Kidney (tissue), 14 donors: ENCODE measurements around the gene OXSR1. TPM values are rescaled to one million over a fixed set of nuclear protein-coding genes. Genes with fewer than 3 reads are reported as not detected.

Source experiments
- DNase-seq, 5 donors: peaks; one replicate each; pipeline ENCODE4 v3.0.0-alpha.2; 2013 to 2020
- FAIRE-seq: peaks from 2 replicates; lab custom pipeline; 2012; peaks lifted over from hg19 to GRCh38; lab: Jason Lieb, UNC
- H3K27ac ChIP-seq, 2 donors: one replicate each; pipeline ENCODE4 v1.7.0; 2013; ENCODE audit warnings: low read depth in 2 of 2, low read length in 2 of 2, inconsistent platforms in 1 of 2
- H3K27me3 ChIP-seq: one replicate; pipeline ENCODE4 v1.7.1; 2013; ENCODE audit warnings: low read length, inconsistent platforms; ENCODE audit not compliant: control insufficient read depth, insufficient read depth
- H3K36me3 ChIP-seq, 3 donors: one replicate each; pipeline versions ENCODE4 v1.7.0 to v1.7.1; 2013; ENCODE audit warnings: low read length in 3 of 3, control low read depth in 1 of 3, inconsistent platforms in 1 of 3; ENCODE audit not compliant: insufficient read depth in 3 of 3, control insufficient read depth in 2 of 3
- H3K4me1 ChIP-seq, 3 donors: one replicate each; pipeline versions ENCODE4 v1.7.0 to v1.7.1; 2013; ENCODE audit warnings: low read length in 3 of 3, inconsistent platforms in 1 of 3, low read depth in 1 of 3; ENCODE audit not compliant: control insufficient read depth in 2 of 3, insufficient read depth in 2 of 3
- H3K4me3 ChIP-seq, 3 donors: one replicate each; pipeline versions ENCODE4 v1.7.0 to v1.8.1; 2013; ENCODE audit warnings: low read length in 3 of 3, control low read depth in 1 of 3, inconsistent platforms in 1 of 3
- H3K9ac ChIP-seq, 3 donors: one replicate each; pipeline versions ENCODE4 v1.7.0 to v1.7.1; 2013; ENCODE audit warnings: low read length in 3 of 3, control low read depth in 1 of 3, inconsistent platforms in 1 of 3
- H3K9me3 ChIP-seq, 3 donors: one replicate each; pipeline versions ENCODE4 v1.7.0 to v1.7.1; 2013; ENCODE audit warnings: low read length in 3 of 3, control low read depth in 1 of 3, inconsistent platforms in 1 of 3; ENCODE audit not compliant: control insufficient read depth in 2 of 3, insufficient read depth in 1 of 3
- intact Hi-C: fragments of 100-400 bp; cut with DNase I; formaldehyde crosslinking; loops from one replicate; pipeline ENCODE4 v1.11.1; 2022
- polyA plus RNA-seq: library from polyadenylated mRNA; stranded (reverse); fragments of 350-450 nt; fragmentation: Illumina TruSeq; extraction: RNeasy Lipid Tissue Mini Kit (QIAGEN cat#74804); gene quantifications from one replicate; pipeline ENCODE4 v1.2.3, GENCODE V29; 2014; ENCODE audit warnings: low read depth, low replicate concordance; ENCODE audit not compliant: insufficient read depth
- total RNA-seq: library from RNA; stranded (reverse); fragmentation: NEBNext Ultra II Directional; extraction: Animal tissue kit (Norgen Biotek cat#: 25700); gene quantifications from one replicate; pipeline ENCODE4 v1.2.1, GENCODE V29; 2021
- TF ChIP-seq, protein P1 (sequence below): IDR thresholded peaks from 3 replicates; pipeline ENCODE4 v1.5.1; 2012; ENCODE audit warnings: mild to moderate bottlenecking, moderate library complexity, borderline replicate concordance; ENCODE audit not compliant: insufficient read depth; ENCODE audit errors: extremely low read depth
- donor health status: control.
- donor health status: control.
- donor health status: control.
- donor health status: control.
- donor health status: control.
- donor health status: DM: yes; HTN: yes; CAD: no.
- donor health status: Normal renal cell carcinoma (clear cell type).

The OXSR1 gene
- total and polyA plus RNA-seq, 2 donors from 2014 or later: 16.7 to 40.0 TPM

DNA sequence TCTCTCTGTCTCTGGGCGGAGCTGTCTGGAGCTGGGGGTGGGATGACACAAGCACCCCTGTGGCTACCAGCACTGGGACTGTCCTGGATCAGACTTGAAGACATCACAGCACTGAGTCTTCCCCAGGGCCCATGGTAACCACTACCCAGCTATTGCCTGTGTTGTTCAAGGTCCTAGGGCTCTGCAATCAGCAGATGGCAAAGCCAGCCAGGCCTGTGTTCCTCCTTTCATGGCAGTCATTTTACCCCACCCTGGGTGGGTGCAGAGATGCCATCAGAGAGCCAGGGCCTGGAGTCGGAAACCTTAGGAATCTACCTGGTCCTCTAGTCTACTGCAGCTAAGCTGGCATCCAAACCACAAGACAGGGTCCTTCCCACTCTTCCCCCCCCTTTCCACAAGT is 38.4 kb downstream of the OXSR1 start:
- TF ChIP-seq, protein P1, sequence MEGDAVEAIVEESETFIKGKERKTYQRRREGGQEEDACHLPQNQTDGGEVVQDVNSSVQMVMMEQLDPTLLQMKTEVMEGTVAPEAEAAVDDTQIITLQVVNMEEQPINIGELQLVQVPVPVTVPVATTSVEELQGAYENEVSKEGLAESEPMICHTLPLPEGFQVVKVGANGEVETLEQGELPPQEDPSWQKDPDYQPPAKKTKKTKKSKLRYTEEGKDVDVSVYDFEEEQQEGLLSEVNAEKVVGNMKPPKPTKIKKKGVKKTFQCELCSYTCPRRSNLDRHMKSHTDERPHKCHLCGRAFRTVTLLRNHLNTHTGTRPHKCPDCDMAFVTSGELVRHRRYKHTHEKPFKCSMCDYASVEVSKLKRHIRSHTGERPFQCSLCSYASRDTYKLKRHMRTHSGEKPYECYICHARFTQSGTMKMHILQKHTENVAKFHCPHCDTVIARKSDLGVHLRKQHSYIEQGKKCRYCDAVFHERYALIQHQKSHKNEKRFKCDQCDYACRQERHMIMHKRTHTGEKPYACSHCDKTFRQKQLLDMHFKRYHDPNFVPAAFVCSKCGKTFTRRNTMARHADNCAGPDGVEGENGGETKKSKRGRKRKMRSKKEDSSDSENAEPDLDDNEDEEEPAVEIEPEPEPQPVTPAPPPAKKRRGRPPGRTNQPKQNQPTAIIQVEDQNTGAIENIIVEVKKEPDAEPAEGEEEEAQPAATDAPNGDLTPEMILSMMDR: no peak
- Histone ChIP-seq H3K9ac (no peak overlapping the region), H3K36me3 (peaks cover 0 to 5% (median 2%) of the 10 kb centered on the region in 3 donors), H3K27me3 (no peaks in the 10 kb centered on the region), H3K4me3 (no peak overlapping the region), H3K27ac (no peak overlapping the region), H3K9me3 (no peaks in the 10 kb centered on the region), H3K4me1 (no peaks in the 10 kb centered on the region)
- intact Hi-C loops: no loop called here
- FAIRE-seq (no peak), DNase-seq (no peak)

DNA sequence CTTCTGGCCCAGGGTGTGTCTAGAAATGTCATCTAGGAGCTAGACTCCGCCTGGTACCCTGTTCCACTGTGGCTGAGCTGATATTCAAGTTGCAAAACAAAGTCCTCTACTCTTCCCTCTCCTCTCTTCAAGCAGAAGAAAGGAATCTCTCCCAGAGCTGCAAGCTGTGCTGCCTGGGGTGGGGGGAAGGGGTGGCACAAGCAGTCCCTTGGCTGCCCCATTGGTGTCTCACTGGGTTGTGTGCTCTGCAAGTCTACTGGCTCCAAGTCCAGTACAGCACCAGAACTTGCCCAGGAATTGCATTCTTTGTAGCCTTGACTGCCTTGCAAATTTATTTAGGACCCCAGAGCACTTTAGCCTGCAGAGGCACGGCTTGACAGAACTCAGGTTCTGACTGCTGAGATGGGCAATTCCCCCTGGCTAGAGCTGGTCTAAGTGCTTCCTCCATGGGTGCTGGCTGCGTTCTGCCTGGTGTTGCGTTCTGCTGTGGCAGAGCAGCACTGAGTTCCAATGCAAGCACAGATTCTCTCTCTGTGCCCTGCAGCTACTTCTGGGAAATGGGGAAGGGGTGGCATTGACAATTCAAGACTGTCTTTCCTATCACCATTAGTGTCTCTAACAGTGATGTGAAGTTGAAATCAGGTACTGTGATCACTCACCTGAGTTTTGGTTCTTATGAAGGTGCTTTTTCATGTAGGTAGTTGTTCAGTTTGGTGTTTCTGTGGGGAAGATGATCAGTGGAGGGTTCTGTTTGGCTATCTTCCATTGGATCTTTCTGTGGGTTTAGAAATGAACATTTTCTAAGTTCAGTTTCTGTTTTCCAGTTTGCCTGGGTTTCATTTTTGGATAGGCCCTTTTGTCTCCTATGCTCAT is 39.5 kb downstream of the OXSR1 start:
- Histone ChIP-seq H3K4me1 (no peaks in the 10 kb centered on the region), H3K9ac (no peak overlapping the region), H3K36me3 (peaks cover 0 to under 1% (median 0%) of the 10 kb centered on the region in 3 donors), H3K9me3 (no peaks in the 10 kb centered on the region), H3K27ac (no peak overlapping the region), H3K27me3 (no peaks in the 10 kb centered on the region), H3K4me3 (no peak overlapping the region)
- FAIRE-seq: no peak
- no peak for DNase-seq
- TF ChIP-seq, protein P1: no peak
- intact Hi-C loops: no loop called here

DNA sequence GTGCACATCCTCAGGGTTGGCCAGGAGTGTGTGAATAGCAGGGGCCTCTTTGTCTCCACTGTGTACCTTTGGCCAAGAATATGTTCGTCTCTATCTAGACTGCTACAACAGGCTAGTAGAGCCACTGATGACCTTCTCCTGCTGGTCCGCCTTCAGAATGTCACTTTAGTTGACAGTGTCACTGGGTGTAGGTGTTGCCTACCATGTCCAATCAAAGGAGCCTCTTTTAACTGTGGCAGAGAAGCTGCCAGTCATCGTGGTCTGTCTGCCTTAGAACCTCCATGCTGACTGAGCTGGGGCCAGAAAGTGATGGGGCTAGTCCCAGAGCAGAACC is 40.1 kb downstream of the OXSR1 start:
- no peaks in the 10 kb centered on the region for H3K36me3 ChIP-seq
- H3K4me3 ChIP-seq: no peak overlapping the region
- H3K27me3 ChIP-seq: no peaks in the 10 kb centered on the region
- FAIRE-seq (no peak), DNase-seq (no peak)
- H3K4me1 ChIP-seq: no peaks in the 10 kb centered on the region
- H3K9ac ChIP-seq: no peak overlapping the region
- no peak overlapping the region for H3K27ac ChIP-seq
- TF ChIP-seq, protein P1: no peak
- no peaks in the 10 kb centered on the region for H3K9me3 ChIP-seq
- intact Hi-C loops: no loop called here
